Endothelial cell of umbilical vein (primary cell): ENCODE measurements around the gene GPATCH11. TPM values are rescaled to one million over a fixed set of nuclear protein-coding genes. Genes with fewer than 3 reads are reported as not detected.

Experiments used
- BruUV-seq: library from RNA; stranded (reverse); fragments of 400-500 nt; replicated peaks from 2 replicates; lab custom pipeline; 2021; lab: Mats Ljungman, UMichigan
- CTCF ChIA-PET: fragments of 300-600, 350-600 bp; sonication (Branson Sonifier 250); formaldehyde crosslinking; loops from one replicate; lab custom pipeline; 2021; ENCODE audit warnings: antibody characterized with exemption, inconsistent platforms; lab: Charles Lee
- POLR2A ChIA-PET: fragments of 300-600, 350-600 bp; sonication (Branson Sonifier 250); formaldehyde crosslinking; loops from one replicate; lab custom pipeline; 2021; ENCODE audit warnings: antibody characterized with exemption, inconsistent platforms; lab: Charles Lee
- DNase-seq: peaks from one replicate; pipeline ENCODE4 v3.0.0-alpha.2; 2011; ENCODE audit warnings: low read depth, low spot score
- FAIRE-seq: peaks from 2 replicates; lab custom pipeline; 2011; peaks lifted over from hg19 to GRCh38; lab: Jason Lieb, UNC
- H2AFZ ChIP-seq: 2 replicates; pipeline ENCODE4 v1.6.0; 2012; ENCODE audit warnings: low read depth, low read length, control low read depth, inconsistent platforms
- H3K27ac ChIP-seq: 2 replicates; pipeline ENCODE4 v1.5.1; 2011; ENCODE audit warnings: low read depth, mild to moderate bottlenecking, control low read depth, low read length, moderate library complexity; ENCODE audit not compliant: insufficient read depth
- H3K27me3 ChIP-seq, 2 experiments: 2 replicates each; pipeline versions ENCODE4 v1.6.0 to v1.6.1; 2011; ENCODE audit warnings: low read length in 2 of 2, mixed read lengths in 1 of 2; ENCODE audit not compliant: control insufficient read depth in 2 of 2, insufficient read depth in 2 of 2
- H3K36me3 ChIP-seq, 2 experiments: 2 replicates in 1 of 2; 3 replicates in 1 of 2; pipeline ENCODE4 v1.5.1; 2011; ENCODE audit warnings: low read length in 2 of 2, mild to moderate bottlenecking in 1 of 2, moderate library complexity in 1 of 2; ENCODE audit not compliant: control insufficient read depth in 2 of 2, insufficient read depth in 2 of 2; ENCODE audit errors: extremely low read depth in 1 of 2
- H3K4me1 ChIP-seq: 3 replicates; pipeline ENCODE4 v1.5.1; 2011; ENCODE audit warnings: mild to moderate bottlenecking, low read length; ENCODE audit not compliant: control insufficient read depth, insufficient read depth; ENCODE audit errors: extremely low read depth
- H3K4me2 ChIP-seq: 2 replicates; pipeline ENCODE4 v1.6.1; 2011; ENCODE audit warnings: low read length, control low read depth, mixed read lengths; ENCODE audit not compliant: insufficient read depth
- H3K4me3 ChIP-seq, 3 experiments: fragments of 200-600 bp in 1 of 3; sonication (generic), shearing (Covaris generic) in 1 of 3; replicated peaks in 1 of 3; 2 replicates each; pipeline ENCODE4 v1.5.1; 2011 to 2016; ENCODE audit warnings: control low read depth in 3 of 3, low read length in 3 of 3, mild to moderate bottlenecking in 2 of 3, inconsistent platforms in 1 of 3, low read depth in 1 of 3, moderate library complexity in 1 of 3; ENCODE audit not compliant: insufficient read depth in 1 of 3
- H3K79me2 ChIP-seq: 2 replicates; pipeline ENCODE4 v1.6.0; 2012; ENCODE audit warnings: low read length, inconsistent platforms; ENCODE audit not compliant: control insufficient read depth, insufficient read depth
- H3K9ac ChIP-seq: replicated peaks from 2 replicates; pipeline ENCODE3; 2011; ENCODE audit warnings: low read length, control low read depth; ENCODE audit not compliant: insufficient read depth; ENCODE audit errors: extremely low read depth
- H3K9me1 ChIP-seq: replicated peaks from 3 replicates; pipeline ENCODE4 v1.6.0; 2011; ENCODE audit warnings: mild to moderate bottlenecking, low read length; ENCODE audit not compliant: control insufficient read depth, insufficient read depth; ENCODE audit errors: extremely low read depth
- H3K9me3 ChIP-seq: replicated peaks from 2 replicates; pipeline ENCODE4 v1.5.1; 2012; ENCODE audit warnings: low read length, inconsistent platforms; ENCODE audit not compliant: control insufficient read depth, insufficient read depth
- H4K20me1 ChIP-seq: replicated peaks from 2 replicates; pipeline ENCODE3; 2011; ENCODE audit warnings: mild to moderate bottlenecking, low read length; ENCODE audit not compliant: control insufficient read depth, insufficient read depth; ENCODE audit errors: extremely low read depth
- CTCF ChIP-seq, 2 donors: IDR thresholded peaks; 1 replicate in 1 of 2; 2 replicates in 1 of 2; pipeline ENCODE4 v1.5.1; 2011; ENCODE audit warnings: low read length in 2 of 2, mild to moderate bottlenecking in 2 of 2, moderate library complexity in 2 of 2, control low read depth in 1 of 2, inconsistent platforms in 1 of 2, low read depth in 1 of 2; ENCODE audit not compliant: insufficient read depth in 1 of 2; ENCODE audit errors: extremely low read depth in 1 of 2
- EZH2 ChIP-seq: IDR thresholded peaks from 2 replicates; pipeline ENCODE4 v1.6.1; 2012; ENCODE audit warnings: borderline replicate concordance, low read depth, mild to moderate bottlenecking, moderate library complexity, low read length, inconsistent platforms; ENCODE audit not compliant: severe bottlenecking
- FOS ChIP-seq: IDR thresholded peaks from 2 replicates; pipeline ENCODE4 v1.6.1; 2011; ENCODE audit warnings: mild to moderate bottlenecking, low read length, moderate library complexity, borderline replicate concordance; ENCODE audit not compliant: insufficient read depth
- GATA2 ChIP-seq: IDR thresholded peaks from 2 replicates; pipeline ENCODE4 v1.7.0; 2011; ENCODE audit warnings: low read depth, mild to moderate bottlenecking, moderate library complexity, mixed read lengths, low read length; ENCODE audit not compliant: insufficient read length, insufficient read depth
- JUN ChIP-seq: IDR thresholded peaks from 2 replicates; pipeline ENCODE4 v1.6.1; 2011; ENCODE audit warnings: borderline replicate concordance, low read depth; ENCODE audit not compliant: insufficient read length, insufficient read depth
- MAX ChIP-seq: IDR thresholded peaks from 2 replicates; pipeline ENCODE4 v1.6.1; 2011; ENCODE audit not compliant: insufficient read depth, insufficient read length
- MYC ChIP-seq: IDR thresholded peaks from one replicate; pipeline ENCODE4 v1.6.1; 2011; ENCODE audit warnings: mild to moderate bottlenecking, low read depth, low read length
- POLR2A ChIP-seq: IDR thresholded peaks from 2 replicates; pipeline ENCODE4 v1.6.1; 2012; ENCODE audit warnings: low read depth, mild to moderate bottlenecking, control low read depth, low read length
- POLR2AphosphoS5 ChIP-seq: IDR thresholded peaks from 2 replicates; pipeline ENCODE4 v1.6.1; 2012; ENCODE audit warnings: low read depth, mild to moderate bottlenecking, control low read depth, low read length, moderate library complexity; ENCODE audit not compliant: insufficient read depth
- dilution Hi-C: fragments of 300-500 bp; cut with MboI; formaldehyde crosslinking; loops from one replicate; pipeline ENCODE4 v1.15.0; 2019; ENCODE audit warnings: low sequenced_read_pairs; ENCODE audit not compliant: extremely low pct_ligation_motif_present
- intact Hi-C: fragments of 100-400 bp; cut with micrococcal nuclease; formaldehyde crosslinking; loops from one replicate; pipeline ENCODE4 v1.10.0; 2022
- polyA plus RNA-seq, 4 experiments: library from polyadenylated mRNA; depleted of rRNA in 3 of 4; stranded (reverse) in 3 of 4; unstranded in 1 of 4; fragments of >200 nt; gene quantifications; 2 replicates each; pipeline versions ENCODE4 v1.2.1 to v1.2.3, GENCODE V29; 2011 to 2012; ENCODE audit warnings: missing spikeins in 1 of 4
- total RNA-seq: library from RNA; stranded (reverse); gene quantifications from 2 replicates; pipeline ENCODE4 v1.2.3, GENCODE V29; 2021

The GPATCH11 gene
- total and polyA plus RNA-seq, 2 donors (not counting 3 experiments of a cell fraction or from before 2014, with no cell fraction given), result 2.1 to 10.2 TPM

GRCh38 chr2:37111958-37112357 is 27.6 kb downstream of the GPATCH11 start:
- no peak overlapping the region for H3K27ac ChIP-seq
- no peak for TF ChIP-seq POLR2A
- no peak for TF ChIP-seq MYC
- TF ChIP-seq POLR2AphosphoS5, result no peak
- TF ChIP-seq FOS, result no peak
- TF ChIP-seq GATA2, result no peak
- TF ChIP-seq JUN, result no peak
- TF ChIP-seq EZH2, result no peak
- no peak for TF ChIP-seq MAX
- no peak for TF ChIP-seq CTCF (IDR thresholded peaks at IDR 0.05; ENCODE audit: extremely low read depth in 1 of 2, insufficient read depth in 1 of 2, low read depth in 1 of 2, low read length in 2 of 2)
- no peaks in the 10 kb centered on the region for H3K79me2 ChIP-seq
- H3K4me3 ChIP-seq, result no peak overlapping the region
- FAIRE-seq, result no peak
- H2AFZ ChIP-seq, result no peak overlapping the region
- DNase-seq, result no peak
- no peaks in the 10 kb centered on the region for H3K4me1 ChIP-seq
- H3K9me1 ChIP-seq, result no peaks in the 10 kb centered on the region
- dilution Hi-C loops (no loop called here), intact Hi-C loops (no loop called here)
- BruUV-seq, result no TSS peak
- CTCF ChIA-PET, result no interaction called here
- no peak overlapping the region for H3K9ac ChIP-seq
- H4K20me1 ChIP-seq, result no peaks in the 10 kb centered on the region
- no peak overlapping the region for H3K4me2 ChIP-seq
- POLR2A ChIA-PET, result no interaction called here
- H3K36me3 ChIP-seq, result peaks cover 3 to 6% of the 10 kb centered on the region in 2 experiments
- H3K27me3 ChIP-seq, result no peaks in the 10 kb centered on the region
- no peaks in the 10 kb centered on the region for H3K9me3 ChIP-seq
